SW480 (cell line): ENCODE data around the gene PRR29.
A peak's percentile ranks its signal among the peaks of the same experiment; 100 is the strongest.

Experiments
- DNase-seq: peaks from one replicate; pipeline ENCODE4 v3.0.0-alpha.2; 2016; ENCODE audit warnings: low spot score

Gene PRR29

DNA sequence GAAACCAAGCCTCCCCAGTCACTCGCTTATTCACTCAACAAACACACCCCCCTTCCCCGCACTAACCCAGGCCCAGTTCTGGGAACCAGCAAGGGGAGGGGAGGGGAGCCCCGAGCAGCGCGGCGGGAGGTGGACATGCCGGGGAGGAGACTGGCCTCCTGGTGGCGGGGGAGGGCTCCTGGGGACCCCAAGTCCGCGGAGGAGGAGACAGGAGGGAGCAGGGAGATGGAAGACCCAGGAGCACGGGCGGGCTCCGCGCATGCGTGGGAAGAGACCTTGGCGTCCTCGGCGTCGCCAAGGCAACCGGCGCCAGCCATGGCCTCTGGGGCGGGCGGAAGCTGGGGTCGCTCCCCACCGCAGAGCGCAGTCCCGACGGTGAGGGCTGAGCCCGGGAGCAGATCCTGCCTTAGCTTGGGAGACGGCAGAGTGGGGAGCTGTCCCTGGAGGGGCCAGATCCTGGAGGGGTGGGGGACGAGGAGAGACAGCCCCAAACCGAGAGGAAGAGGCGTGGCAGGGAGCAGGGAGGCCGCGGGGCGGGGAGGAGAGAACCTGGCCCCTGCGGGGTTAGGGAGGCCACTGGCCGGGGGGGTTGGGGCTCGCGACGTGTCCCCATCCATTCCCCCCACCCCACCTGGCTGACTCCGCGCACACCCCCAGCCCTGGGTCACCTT is at the start of gene PRR29:
Gene PRR29 (plus strand): TSS at position 302 of the 671 bp plus-strand sequence. CDS start 14 bp downstream, at position 316.
- peak; percentile 49 for DNase-seq

DNA sequence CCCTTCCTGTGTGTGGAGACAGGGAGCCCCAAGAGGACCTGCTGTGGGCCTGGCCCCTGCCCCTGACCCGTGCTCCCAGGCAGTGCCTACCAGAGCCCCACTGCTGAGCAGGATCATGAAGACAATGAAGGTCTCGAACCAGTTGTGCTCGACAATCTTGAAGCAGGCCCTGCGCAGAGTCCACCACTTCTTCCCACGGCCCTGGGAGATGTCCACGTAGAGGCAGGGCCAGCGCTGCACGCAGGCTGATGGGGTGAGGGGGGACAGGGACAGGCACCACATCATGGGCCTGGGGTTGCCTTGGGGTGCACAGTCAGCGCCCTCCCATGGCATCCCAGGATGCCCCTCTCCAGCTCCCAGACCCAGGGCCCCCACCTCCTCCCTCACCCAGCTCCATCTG is 49.6 kb upstream of the PRR29 start:
- no peak for DNase-seq

DNA sequence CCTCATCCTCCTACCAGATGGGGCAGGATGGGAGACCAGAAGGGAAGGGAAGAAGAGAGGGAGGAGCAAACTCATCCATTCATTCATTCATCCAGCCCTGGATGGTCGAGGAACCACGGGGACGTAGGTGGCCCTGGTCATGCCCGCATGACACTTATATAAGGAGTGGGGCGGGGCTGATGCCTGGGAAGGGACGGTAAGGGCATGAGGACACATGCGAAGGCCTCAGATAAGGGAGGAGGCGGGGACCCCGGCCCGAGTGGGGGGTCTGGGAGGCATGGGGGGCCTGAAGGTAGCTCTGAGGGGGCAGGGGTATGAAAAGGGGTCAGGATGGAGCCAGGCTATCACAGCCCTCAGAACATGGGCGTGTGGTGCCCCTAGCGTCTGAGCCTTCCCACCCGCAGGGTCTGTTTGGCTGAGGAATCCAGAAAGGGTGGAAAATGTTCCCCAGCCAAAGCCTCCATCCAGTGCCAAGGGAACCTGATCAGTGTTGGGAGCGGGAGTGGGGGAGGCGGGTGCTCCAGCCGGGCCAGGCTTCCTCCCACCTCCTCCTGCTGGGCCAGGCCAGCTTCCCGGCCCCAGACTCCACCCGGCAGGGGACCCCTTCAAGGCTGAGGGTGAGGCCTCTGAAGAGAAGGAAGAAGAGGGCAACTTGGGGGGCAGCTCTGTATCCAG is 48.4 kb upstream of the PRR29 start:
- no peak for DNase-seq

DNA sequence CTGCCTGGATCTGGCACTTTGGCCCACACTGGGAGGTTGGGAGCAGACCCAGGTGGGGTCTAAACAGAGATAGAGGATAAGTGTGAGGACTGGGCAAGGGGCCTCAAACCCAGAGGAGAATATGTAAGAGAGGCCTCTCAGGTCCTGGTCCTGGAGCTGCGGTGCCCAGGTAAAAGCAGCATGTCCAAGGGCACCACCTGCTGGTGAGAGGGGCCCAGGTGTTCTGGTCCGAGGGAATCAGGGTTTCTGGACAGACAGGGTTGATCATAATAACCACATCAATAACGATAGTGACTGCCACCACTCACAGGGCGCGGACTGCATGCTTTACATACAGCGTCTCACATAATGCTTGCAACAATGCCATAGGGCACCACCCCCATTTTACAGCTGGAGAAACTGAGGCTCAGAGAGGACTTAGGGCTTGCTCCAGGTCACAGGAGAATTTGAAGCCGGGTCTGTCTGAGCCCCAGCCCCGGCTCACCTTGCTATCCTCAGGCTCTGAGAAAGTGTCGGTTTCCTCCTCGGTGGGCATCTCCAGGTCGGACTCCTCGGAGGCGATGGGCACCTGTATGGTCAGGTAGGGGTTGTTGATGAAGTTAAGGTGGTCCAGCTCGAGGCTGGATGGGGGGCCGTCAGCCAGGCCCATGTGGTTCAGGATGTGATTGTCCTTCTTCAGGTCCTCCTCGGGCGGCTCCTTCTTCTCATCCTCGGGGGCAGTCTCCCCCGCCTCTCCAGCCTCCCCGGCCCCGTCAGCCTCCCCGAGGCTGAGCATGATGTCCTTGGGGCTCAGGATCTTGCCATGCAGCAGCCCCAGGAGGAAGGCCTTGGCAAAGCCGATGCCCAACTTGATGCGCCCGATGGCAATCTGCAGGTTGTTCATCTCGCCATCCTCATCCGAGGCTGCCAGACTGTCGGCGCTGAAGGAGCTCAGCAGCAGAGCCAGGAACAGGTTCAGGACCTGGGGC is 46.9 kb upstream of the PRR29 start:
- DNase-seq, result peak; percentile 69

DNA sequence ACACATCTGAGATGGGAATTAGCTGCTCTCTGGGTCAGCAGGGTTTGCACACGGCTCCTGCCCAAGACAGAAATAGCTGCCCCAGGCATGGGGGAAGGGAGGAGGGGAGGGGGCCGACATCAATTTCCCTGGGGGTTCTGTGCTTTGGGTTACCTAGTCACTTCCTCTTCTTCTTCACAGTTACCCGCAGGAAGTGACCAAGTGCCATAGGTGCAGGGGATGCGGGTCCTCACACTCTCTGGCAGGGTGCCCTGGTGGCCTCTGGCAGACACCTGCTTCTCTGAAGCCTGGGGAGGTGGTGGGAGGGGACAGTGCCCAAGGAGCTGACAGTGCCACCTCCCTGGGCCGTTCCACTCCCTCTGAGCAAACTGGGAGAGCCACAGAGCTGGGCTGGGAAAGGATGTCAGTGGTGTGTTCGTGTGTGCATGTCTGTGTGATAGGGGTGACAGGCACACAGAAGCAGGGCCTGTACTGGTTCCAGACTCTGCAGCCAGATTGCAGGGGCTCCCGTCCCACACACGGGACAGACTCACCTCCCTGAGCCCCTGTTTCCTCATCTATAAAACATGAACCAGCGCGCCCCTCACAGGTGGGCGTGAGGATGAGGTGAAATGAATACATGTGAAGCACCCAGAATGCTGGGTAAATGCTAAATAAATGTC is 43.6 kb upstream of the PRR29 start:
- no peak for DNase-seq

DNA sequence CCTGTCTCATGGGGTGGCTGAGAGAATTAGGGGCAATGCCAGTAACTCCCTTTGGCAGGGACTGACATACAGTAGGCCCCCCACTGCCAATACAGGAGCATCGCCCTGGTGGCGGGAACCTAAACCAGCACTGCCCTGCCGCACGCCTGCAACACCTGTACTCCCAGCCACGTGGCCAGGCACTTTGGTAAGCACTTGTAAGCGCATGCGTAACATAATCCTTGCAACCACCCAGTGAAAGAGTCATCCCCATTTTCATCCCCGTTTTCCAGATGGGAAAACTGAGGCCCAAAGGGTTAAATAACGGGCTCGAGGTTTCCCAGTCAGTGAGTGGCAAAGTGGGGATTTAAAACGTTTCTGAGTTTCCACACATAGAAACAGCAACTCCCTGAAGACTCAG is 42.9 kb upstream of the PRR29 start:
- no peak for DNase-seq

DNA sequence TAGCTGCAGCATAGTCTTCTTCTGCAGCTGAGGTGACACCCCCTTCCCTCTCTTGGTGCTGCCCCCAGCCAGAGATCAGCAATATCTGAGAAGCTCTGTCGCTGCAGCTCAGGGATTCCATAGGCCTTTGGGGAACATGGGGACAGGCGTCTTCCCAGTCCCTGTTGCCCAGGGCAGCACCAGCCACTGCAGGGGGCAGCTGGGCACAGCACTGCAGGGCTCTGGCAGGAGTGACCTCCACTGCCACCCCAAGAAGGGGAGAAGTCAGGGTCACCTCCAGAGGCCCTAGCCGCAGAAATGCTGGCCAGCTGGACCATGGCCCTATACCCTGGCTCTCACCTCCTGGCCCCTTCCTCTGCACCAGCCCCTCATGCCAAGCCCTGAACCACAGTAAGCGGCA is 42.4 kb upstream of the PRR29 start:
- no peak for DNase-seq

DNA sequence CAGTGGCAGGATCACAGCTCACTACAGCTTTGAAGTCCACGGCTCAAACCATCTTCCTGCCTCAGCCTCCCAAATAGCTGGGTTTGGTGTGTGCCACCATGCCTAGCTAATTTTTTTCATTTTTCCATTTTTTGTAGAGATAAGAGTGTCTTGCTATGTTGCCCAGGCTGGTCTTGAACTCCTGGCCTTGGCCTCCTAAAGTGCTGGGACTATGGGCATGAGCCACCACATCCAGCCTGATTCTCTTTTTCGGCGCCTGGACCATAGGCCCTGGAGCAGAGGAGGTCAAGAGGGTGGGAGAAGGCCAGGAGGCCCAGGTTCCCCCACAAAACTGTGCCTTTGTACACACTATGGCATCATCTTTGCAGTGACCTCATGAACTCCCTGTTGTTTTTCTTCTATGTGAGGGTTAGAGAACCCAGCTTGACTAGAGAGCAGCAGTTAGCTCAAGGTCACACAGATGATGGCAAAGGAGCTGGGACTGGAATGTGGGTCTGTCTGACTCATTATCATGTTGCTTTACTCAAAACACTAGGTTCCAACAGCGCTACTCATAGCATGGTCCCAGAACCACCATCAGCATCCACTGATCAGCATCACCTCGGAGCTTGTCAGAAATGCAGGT is 41.7 kb upstream of the PRR29 start:
- DNase-seq, result no peak

DNA sequence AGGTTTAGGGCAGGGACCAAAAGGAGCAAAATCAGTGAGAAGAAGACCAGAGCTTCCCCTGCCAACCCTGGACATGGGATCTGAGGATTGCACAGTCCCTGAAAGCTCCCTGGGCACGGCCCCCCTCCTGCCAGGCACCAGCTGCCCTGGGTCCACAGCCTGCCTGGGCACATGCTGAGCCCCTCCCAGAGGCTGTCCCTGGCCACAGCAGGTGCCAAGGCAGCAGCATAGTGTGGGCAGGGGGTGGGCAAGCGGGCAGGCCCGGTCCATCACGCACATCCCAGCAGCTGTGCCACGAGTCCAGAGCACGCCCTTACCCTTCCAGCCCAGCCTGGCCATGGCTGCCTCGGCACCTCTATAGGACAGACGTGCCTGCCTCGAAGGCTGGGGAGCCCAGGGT is 38.1 kb upstream of the PRR29 start:
- DNase-seq, result no peak

DNA sequence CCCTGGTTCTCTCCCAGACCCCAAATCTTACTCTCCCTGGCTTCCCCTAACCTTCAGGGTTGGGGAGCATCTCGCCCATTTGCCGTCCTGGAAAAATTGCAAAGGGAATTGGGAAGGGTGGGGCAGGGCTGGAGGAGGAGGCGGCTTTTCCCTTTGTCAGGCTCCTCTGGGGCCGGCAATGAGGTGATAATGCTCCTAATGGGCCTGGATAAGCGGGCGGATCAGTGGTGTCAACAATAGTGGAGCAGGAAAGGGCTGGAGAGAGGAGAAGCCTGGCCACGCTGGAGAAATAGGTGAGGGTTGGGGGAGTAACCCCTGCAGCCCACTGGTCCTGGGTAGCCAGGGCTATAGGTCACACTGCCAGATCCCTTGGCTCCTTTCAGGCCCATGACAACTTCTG is 37.7 kb upstream of the PRR29 start:
- DNase-seq, result no peak

DNA sequence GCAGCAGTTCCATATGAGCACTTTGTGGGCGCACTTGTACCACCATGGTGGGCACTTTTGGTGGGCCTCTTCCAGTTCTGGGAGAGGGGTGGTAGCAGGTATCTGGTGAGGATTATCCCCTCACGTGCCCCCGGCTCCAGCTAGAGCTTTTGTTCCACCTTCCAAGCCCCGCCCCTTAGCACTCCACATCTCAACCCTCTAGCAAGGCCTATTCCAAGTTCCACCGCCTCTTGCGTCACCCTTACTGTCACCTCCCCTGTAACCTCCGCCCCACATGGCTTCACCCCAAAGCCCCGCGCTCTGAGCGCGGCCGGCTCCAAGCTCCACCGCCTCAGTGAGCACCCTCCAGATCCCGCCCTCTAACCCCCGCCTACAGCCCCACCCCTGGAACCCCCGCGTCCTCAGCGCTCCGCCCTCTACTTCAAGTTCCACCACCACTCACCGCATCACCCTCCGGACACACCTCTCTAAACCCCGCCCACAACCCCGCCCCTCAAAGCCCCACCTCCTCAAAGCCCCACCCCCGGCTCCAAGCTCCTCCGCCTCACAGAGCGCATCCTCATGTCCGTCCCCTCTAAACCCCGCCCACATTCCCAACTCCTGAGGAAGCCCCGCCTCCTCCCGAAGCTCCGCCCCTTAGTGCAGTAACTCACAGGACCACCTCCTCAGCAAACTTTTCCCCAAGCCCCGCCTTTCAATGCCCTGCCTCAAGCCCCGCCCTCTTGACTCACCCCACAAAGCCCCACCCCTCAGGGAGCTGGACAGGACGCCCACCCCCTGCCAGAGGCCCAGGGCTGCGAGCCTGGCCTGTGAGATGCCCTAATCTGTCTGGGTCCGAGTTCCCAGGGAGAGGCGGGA is 36.6 kb upstream of the PRR29 start:
- DNase-seq, result peak; percentile 80

DNA sequence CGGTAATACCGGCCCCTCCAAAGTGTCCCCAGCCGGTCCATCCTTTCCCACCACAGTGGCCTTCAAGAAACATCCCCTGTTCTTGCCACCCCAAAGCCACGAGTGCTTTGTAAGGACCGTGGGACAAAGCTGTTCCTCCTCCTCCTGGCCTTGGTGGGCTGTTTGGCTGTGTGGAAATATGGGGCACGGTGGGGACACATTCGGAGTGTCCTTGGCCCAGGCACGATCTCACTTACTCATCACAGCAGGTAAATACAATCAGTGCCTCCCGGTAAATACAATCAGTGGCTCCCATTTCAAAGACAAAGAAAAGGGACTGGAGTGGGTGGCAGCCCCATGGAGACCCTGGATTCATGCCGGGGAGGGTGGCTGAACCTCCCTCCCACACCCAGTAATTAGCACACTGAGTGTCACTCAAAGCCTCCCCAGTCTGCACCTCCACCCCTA is 35.8 kb upstream of the PRR29 start:
- no peak for DNase-seq

DNA sequence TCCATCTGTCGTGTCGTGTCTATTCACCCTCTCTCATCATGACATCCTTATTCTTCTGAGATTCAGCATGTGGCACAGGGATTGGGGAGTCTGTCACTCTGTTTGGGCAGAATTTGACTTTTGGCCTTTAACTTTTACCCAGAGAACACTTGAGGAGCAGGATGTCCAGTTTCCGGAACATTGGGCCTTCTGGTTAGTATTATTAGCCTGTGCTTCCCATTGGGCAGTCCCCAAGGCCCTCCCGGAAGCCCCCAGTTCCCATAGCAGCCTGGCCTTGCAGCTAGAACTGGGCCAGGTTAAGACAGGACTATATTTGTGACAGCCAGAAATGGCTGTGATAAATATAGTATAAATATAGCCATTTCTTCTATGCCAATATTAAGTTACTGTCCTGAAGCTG is 35.0 kb upstream of the PRR29 start:
- no peak for DNase-seq

DNA sequence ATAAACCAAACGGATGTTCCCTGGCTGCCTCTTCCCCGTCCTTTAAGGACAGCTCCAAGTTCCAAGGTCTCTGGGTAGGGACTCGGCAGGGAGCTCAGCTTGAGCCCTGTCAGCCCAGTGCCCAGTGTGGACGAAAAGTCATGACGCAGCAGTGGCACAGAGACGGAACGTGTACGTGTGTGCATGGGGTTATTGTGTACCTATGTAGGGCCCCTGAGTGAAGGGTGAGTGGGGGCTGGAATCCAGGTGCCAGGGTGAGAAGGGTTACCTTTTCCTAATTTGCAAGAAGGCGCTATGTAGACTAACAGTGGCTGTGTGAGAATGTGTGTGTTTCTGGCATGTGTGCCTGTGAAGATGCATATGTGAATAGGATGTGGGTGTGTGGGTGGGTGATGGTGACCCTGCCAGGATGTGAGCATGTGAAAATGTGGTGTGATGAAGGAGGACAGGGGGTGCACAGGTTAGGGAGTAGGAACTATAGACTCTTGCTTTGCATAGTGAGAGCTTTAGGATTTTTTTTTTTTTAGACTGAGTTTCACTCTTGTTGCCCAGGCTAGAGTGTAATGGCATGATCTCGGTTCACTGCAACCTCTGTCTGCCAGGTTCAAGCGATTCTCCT is 31.4 kb upstream of the PRR29 start:
- no peak for DNase-seq

DNA sequence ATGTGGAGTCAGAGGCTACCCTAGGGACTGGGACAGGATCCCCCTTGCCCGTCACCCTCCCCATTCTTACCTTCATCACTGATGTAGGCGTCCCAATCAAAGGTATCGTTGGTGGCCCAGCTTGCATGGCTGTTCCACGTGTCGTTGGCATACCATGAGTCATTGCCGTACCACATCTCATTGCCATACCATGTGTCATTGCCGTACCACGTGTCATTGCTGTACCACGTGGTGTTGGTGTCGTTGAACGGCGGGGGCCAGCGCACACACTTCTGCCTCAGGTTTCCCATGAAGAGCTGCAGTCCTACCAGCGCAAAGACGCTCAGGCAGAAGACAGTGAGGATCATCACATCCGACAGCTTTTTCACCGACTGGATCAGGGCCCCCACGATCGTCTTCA is 30.2 kb upstream of the PRR29 start:
- peak; percentile 33 for DNase-seq

DNA sequence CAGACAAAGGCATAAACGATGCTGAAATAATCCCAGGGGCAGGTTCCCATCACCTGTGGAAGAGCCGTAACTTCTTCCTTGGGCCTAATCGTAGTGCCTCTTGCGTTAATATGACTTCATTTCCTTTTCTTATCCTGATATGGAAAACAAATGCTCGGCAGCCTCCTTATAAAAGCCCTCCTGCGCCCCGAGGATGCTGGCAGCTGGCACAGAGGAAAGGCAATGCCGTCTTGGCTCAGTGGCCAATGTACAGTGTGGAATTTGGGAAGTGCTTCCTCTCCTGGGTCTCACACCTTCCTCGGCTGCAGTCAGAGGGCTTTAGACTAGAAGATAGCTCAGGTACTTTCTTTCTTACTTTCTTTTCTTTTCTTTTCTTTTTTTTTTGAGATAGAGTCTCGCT is 28.9 kb upstream of the PRR29 start:
- no peak for DNase-seq

DNA sequence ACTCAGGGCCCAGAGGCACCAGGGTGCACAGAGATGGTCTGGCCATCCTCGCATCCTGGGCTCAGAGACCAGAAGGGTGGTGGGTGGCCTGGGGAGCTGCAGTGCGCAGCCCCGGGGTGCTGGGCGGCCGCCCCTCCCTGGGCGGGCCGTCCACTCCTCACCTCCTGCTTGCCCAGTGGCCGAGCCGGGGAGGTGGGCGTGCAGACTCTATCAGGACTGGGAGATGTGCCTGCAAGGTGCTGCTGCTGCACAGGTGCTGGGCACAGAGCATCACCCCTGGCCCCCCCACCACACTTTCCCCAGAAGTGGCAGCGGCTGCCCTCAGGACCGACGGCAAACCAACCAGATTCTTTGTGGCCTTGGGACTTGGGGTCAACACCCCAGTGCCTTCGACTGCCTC is 25.4 kb upstream of the PRR29 start, which contains the start of gene SCN4A:
Gene SCN4A (minus strand): TSS at position 123 of the 400 bp plus-strand sequence. CDS start 77 bp downstream, at position 46.
- no peak for DNase-seq

DNA sequence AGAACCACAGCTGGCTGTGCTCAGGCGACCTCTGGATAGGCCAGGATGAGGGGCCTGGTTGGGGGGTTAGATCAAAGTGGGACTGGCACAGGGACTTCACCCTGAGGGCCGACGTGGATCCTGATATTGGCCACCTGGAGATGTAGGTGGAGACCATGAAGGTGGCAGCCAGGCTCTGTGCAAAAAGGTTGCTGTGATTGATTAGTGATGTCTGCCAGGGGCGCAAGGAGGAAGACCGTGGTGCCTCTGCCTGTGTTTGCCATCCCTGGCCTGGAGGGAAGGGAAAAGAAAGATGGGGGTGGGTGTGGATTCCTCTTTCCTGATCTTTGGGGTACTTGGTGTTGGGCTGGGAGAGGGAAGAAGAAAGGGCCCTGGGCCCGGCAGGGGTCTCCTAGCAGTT is 24.9 kb upstream of the PRR29 start:
- DNase-seq, result no peak

DNA sequence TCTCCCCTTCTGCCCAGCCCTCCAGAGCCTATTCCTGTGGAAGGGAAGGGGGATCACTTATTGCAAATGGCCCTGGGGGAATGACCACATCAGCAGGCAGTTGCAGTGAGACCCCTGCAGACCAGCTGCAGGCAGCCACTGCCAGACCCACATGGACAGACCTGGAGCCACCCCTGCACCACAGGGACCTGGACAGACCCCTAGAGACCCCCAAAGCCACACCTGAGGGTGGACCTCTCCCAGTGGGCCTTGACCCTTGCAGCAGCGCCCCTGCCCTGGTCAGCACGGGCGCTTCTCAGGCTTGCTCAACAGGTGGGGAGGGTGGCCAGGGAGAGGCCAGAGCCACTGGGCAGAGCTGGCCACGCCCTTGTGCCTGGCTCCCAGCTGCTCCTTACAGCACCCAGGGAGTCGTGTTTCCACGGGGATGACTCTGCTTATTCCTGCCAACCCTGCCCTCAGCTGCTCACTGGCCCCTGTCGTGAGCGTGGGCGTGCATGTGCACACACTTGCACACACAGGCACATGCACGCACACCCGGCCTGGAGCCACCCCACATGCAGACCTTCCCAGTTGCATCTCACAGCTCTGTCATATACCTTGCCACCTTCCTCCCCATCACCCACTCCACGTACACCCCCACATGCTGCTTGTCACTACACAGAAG is 24.1 kb upstream of the PRR29 start:
- DNase-seq, result peak; percentile 76
